OCI-LY3 (cell line): ENCODE data around the gene ARMC9.
A peak's percentile ranks its signal among the peaks of the same experiment; 100 is the strongest.

Experiments
- H2AFZ ChIP-seq: fragments of 200-600, 300-600 bp; shearing (Covaris generic); 2 replicates; pipeline ENCODE4 v1.6.0; 2014; ENCODE audit warnings: antibody characterized with exemption, low read depth, low read length
- H3K27ac ChIP-seq: fragments of 200-600, 300-600 bp; sonication (generic); 2 replicates; pipeline ENCODE4 v1.5.1; 2014; ENCODE audit warnings: mild to moderate bottlenecking, low read length, moderate library complexity, mixed read lengths
- H3K27me3 ChIP-seq: fragments of 200-600, 300-600 bp; sonication (generic); 2 replicates; pipeline ENCODE4 v1.6.1; 2014; ENCODE audit warnings: low read depth, low read length, mixed read lengths
- H3K36me3 ChIP-seq: fragments of 200-600, 300-600 bp; sonication (generic); replicated peaks from 2 replicates; pipeline ENCODE3; 2014; ENCODE audit warnings: low read depth, low read length, mixed read lengths
- H3K4me1 ChIP-seq: fragments of 300-600, 200-600 bp; sonication (generic); 2 replicates; pipeline ENCODE4 v1.6.1; 2014; ENCODE audit warnings: low read length, mixed read lengths
- H3K4me2 ChIP-seq: fragments of 200-600, 300-600 bp; sonication (generic); 2 replicates; pipeline ENCODE4 v1.6.1; 2014; ENCODE audit warnings: low read length, mixed read lengths
- H3K4me3 ChIP-seq: fragments of 300-600, 200-600 bp; sonication (generic); 2 replicates; pipeline ENCODE4 v1.5.1; 2014; ENCODE audit warnings: antibody characterized with exemption, mild to moderate bottlenecking, low read length, moderate library complexity
- H3K79me2 ChIP-seq: fragments of 300-600, 200-600 bp; shearing (Covaris generic); 2 replicates; pipeline ENCODE4 v1.6.1; 2014; ENCODE audit warnings: mild to moderate bottlenecking, low read length, mixed read lengths
- H3K9ac ChIP-seq: fragments of 300-600, 200-600 bp; shearing (Covaris generic); 2 replicates; pipeline ENCODE4 v1.6.0; 2014; ENCODE audit warnings: mild to moderate bottlenecking, low read length, moderate library complexity
- H3K9me3 ChIP-seq: fragments of 200-600, 300-600 bp; shearing (Covaris generic); 2 replicates; pipeline ENCODE4 v1.6.1; 2014; ENCODE audit warnings: low read length, mixed read lengths; ENCODE audit not compliant: insufficient read depth
- H4K20me1 ChIP-seq: fragments of 200-600, 300-600 bp; sonication (generic); 2 replicates; pipeline ENCODE4 v1.6.1; 2016; ENCODE audit warnings: low read length, mixed read lengths; ENCODE audit not compliant: insufficient read depth
- EZH2phosphoT487 ChIP-seq: fragments of 200-600 bp; shearing (Covaris generic); IDR thresholded peaks from 2 replicates; pipeline ENCODE4 v1.6.1; 2018; ENCODE audit warnings: antibody characterized with exemption, mixed run types, low read depth
- TF ChIP-seq, protein P1 (sequence below): fragments of 200-600, 300-600 bp; sonication (generic); IDR thresholded peaks from 2 replicates; pipeline ENCODE4 v1.5.1; 2014; ENCODE audit warnings: antibody characterized with exemption, low read length, low read depth

The ARMC9 gene, protein sequence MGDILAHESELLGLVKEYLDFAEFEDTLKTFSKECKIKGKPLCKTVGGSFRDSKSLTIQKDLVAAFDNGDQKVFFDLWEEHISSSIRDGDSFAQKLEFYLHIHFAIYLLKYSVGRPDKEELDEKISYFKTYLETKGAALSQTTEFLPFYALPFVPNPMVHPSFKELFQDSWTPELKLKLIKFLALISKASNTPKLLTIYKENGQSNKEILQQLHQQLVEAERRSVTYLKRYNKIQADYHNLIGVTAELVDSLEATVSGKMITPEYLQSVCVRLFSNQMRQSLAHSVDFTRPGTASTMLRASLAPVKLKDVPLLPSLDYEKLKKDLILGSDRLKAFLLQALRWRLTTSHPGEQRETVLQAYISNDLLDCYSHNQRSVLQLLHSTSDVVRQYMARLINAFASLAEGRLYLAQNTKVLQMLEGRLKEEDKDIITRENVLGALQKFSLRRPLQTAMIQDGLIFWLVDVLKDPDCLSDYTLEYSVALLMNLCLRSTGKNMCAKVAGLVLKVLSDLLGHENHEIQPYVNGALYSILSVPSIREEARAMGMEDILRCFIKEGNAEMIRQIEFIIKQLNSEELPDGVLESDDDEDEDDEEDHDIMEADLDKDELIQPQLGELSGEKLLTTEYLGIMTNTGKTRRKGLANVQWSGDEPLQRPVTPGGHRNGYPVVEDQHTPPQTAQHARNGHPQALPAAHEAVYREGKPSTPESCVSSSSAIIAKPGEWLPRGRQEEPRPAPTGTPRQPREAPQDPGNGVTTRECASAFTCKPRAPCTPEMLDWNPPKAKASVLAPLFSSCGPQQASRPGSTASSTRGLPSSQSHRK

DNA sequence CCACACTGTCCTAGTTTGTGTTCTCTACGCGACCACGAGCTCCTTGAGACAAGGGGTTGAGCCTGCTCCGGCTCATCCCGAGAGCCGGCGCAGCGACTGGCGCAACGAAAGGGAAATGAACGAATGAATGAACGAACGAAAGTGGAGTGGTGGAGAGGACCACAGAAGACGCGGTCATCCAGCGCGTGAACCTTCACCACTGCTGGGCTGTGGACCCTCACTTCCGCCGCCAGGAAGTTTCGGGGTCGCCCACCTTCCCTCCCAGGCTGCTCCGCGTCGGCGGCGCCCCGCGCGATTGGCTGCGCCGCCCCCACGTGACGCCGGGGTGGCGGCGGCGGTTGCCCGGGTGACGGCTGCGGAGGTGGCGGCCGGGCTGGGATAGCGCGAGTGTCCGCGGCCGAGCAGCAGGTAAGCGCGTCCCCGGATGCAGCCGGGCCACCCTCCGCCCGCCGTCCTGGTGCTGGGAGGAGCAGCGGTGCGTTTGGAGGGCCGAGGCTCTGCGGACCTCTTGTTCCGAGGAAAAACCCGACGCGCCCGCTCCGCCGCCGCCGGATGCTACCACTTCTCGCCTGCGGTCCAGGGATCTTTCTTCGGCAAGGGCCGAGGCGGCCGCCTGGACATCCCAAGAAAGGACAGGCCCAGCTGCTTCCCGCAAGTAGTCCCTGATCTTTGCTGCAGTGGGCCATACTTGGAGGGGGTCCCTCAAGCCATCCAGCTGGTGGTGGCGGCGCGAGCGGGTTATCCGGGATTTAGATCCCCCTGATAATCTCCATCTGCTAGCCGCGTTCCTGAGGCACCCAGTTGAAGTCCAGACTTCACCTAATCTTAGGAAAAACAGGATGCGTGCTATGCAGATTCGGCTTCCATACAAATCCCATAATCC is at the start of gene ARMC9:
Gene ARMC9 (plus strand): TSS at position 341 of the 883 bp plus-strand sequence. CDS start 7,608 bp downstream, outside the sequence.
- Histone ChIP-seq H2AFZ (peak within 1 kb of the TSS; percentile 98), H3K9me3 (no peaks in the 10 kb centered on the region), H3K79me2 (no peaks in the 10 kb centered on the region), H3K27ac (no peak within 1 kb of the TSS), H3K4me2 (peak within 1 kb of the TSS; percentile 98), H3K36me3 (no peaks in the 10 kb centered on the region), H3K4me3 (peak within 1 kb of the TSS; percentile 98), H3K9ac (peak within 1 kb of the TSS; percentile 76), H3K4me1 (peaks cover 7% of the 10 kb centered on the region), H3K27me3 (no peaks in the 10 kb centered on the region; the same call in 1 of the 2 replicates), H4K20me1 (no peaks in the 10 kb centered on the region)
- TF ChIP-seq, protein P1, sequence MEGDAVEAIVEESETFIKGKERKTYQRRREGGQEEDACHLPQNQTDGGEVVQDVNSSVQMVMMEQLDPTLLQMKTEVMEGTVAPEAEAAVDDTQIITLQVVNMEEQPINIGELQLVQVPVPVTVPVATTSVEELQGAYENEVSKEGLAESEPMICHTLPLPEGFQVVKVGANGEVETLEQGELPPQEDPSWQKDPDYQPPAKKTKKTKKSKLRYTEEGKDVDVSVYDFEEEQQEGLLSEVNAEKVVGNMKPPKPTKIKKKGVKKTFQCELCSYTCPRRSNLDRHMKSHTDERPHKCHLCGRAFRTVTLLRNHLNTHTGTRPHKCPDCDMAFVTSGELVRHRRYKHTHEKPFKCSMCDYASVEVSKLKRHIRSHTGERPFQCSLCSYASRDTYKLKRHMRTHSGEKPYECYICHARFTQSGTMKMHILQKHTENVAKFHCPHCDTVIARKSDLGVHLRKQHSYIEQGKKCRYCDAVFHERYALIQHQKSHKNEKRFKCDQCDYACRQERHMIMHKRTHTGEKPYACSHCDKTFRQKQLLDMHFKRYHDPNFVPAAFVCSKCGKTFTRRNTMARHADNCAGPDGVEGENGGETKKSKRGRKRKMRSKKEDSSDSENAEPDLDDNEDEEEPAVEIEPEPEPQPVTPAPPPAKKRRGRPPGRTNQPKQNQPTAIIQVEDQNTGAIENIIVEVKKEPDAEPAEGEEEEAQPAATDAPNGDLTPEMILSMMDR, result no peak
- TF ChIP-seq EZH2phosphoT487, result no peak

DNA sequence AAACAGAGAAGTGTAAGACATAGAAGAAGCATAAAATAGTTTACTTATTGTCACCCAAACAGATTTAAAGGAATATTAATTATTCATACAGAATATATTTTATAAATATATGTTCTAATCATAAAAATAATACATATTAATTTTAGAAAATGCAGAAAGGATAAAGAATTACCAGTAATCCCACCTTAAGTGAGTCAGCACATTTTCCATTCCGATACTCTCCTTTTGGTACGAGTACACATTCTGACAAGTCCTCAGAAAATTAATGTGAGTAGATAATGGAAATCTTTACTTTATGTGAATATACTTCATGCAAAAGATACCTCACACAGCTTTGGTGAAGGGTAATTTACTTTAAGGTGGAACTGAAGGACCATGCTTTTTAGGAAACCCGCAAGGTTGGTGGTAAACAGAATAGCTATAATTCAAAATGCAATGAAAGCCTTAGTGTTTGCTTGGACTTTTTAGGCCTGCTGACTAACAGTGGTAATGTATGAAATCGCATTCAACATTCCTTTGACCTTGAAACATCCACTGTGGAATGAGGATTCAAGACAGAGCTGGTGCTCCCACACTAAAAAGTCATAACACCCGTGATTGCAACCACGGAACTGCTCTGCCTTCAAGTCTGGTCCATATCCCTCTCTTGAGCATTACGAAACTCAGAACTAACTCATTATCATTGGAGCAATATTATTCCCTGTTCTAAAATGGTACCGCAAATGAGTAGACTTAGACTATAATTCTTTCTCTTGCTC is 45.5 kb upstream of the ARMC9 start:
- H3K4me3 ChIP-seq, result no peak overlapping the region
- H2AFZ ChIP-seq, result no peak overlapping the region
- H3K9me3 ChIP-seq, result no peaks in the 10 kb centered on the region
- TF ChIP-seq, protein P1, result no peak
- TF ChIP-seq EZH2phosphoT487, result no peak
- H3K4me1 ChIP-seq, result no peaks in the 10 kb centered on the region
- H4K20me1 ChIP-seq, result no peaks in the 10 kb centered on the region
- peaks cover 7% of the 10 kb centered on the region for H3K36me3 ChIP-seq
- H3K79me2 ChIP-seq, result no peaks in the 10 kb centered on the region
- no peak overlapping the region for H3K27ac ChIP-seq
- H3K9ac ChIP-seq, result no peak overlapping the region
- H3K27me3 ChIP-seq, result no peaks in the 10 kb centered on the region
- H3K4me2 ChIP-seq, result no peak overlapping the region

DNA sequence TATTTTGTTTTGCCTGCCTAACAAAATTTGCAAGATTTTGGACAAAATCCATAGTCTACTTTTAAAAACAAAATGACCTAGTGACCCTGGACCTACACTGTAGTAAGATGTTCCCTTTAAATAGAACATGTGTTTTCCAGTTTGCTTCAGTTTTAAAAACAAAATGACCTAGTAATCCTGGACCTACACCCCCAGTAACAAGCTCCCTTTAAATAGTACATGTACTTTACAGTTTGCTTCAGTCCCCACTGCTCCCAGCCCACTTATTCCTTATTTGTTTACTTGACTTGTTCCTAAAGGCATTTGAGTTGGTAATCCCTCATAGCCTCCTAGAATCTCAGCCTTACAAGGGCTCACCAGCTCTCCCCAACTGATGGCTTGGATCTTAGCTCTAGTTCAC is 39.1 kb upstream of the ARMC9 start:
- H3K4me1 ChIP-seq, result no peaks in the 10 kb centered on the region
- H3K36me3 ChIP-seq, result peaks cover 3% of the 10 kb centered on the region
- TF ChIP-seq, protein P1, result no peak
- no peak for TF ChIP-seq EZH2phosphoT487
- no peak overlapping the region for H3K9ac ChIP-seq
- H3K4me2 ChIP-seq, result no peak overlapping the region
- no peaks in the 10 kb centered on the region for H3K27me3 ChIP-seq
- no peaks in the 10 kb centered on the region for H4K20me1 ChIP-seq
- no peak overlapping the region for H3K4me3 ChIP-seq
- no peaks in the 10 kb centered on the region for H3K79me2 ChIP-seq
- no peak overlapping the region for H3K27ac ChIP-seq
- no peaks in the 10 kb centered on the region for H3K9me3 ChIP-seq
- no peak overlapping the region for H2AFZ ChIP-seq
